H9 (cell line): ENCODE results near the gene CEP89. TPM values are rescaled to one million over a fixed set of nuclear protein-coding genes. Genes with fewer than 3 reads are reported as not detected.

Experiments used
- DNase-seq: peaks from one replicate; pipeline ENCODE4 v3.0.0-alpha.2; 2017
- H2AFZ ChIP-seq: one replicate; pipeline ENCODE4 v1.6.1; 2013; ENCODE audit warnings: mild to moderate bottlenecking, low read length, control low read depth, moderate library complexity
- H2AK5ac ChIP-seq: 2 replicates; pipeline ENCODE4 v1.6.1; 2013; ENCODE audit warnings: low read length, control low read depth, mixed read lengths; ENCODE audit not compliant: insufficient read length
- H2BK120ac ChIP-seq: one replicate; pipeline ENCODE4 v1.6.1; 2013; ENCODE audit warnings: low read depth, mild to moderate bottlenecking, low read length, control low read depth, inconsistent platforms; ENCODE audit not compliant: poor library complexity, severe bottlenecking
- H2BK12ac ChIP-seq: 2 replicates; pipeline ENCODE4 v1.6.1; 2013; ENCODE audit warnings: low read length, control low read depth, mixed read lengths, low read depth; ENCODE audit not compliant: insufficient read length
- H2BK15ac ChIP-seq: 2 replicates; pipeline ENCODE4 v1.6.1; 2013; ENCODE audit warnings: low read depth, low read length, control low read depth
- H2BK20ac ChIP-seq: one replicate; pipeline ENCODE4 v1.6.1; 2013; ENCODE audit warnings: low read depth, mild to moderate bottlenecking, low read length, control low read depth, inconsistent platforms; ENCODE audit not compliant: poor library complexity, severe bottlenecking
- H2BK5ac ChIP-seq: 2 replicates; pipeline ENCODE4 v1.6.1; 2013; ENCODE audit warnings: low read length, control low read depth, mixed read lengths; ENCODE audit not compliant: insufficient read length
- H3K14ac ChIP-seq: 2 replicates; pipeline ENCODE4 v1.6.1; 2013; ENCODE audit warnings: low read length, control low read depth; ENCODE audit not compliant: insufficient read depth
- H3K18ac ChIP-seq: 2 replicates; pipeline ENCODE4 v1.6.1; 2013; ENCODE audit warnings: low read depth, mild to moderate bottlenecking, mixed read lengths, low read length, control low read depth; ENCODE audit not compliant: insufficient read length
- H3K23ac ChIP-seq: 2 replicates; pipeline ENCODE4 v1.6.1; 2013; ENCODE audit warnings: low read length, control low read depth, mixed read lengths, low read depth; ENCODE audit not compliant: insufficient read length
- H3K23me2 ChIP-seq: 2 replicates; pipeline ENCODE4 v1.6.1; 2013; ENCODE audit warnings: low read depth, mild to moderate bottlenecking, mixed read lengths, low read length, control low read depth; ENCODE audit not compliant: insufficient read length, poor library complexity, severe bottlenecking
- H3K27ac ChIP-seq: 2 replicates; pipeline ENCODE4 v1.5.1; 2013; ENCODE audit warnings: low read length, control low read depth, mixed read lengths, low read depth; ENCODE audit not compliant: insufficient read length
- H3K27me3 ChIP-seq: 2 replicates; pipeline ENCODE4 v1.6.1; 2013; ENCODE audit warnings: low read length, control low read depth, inconsistent platforms; ENCODE audit not compliant: insufficient read depth
- H3K4ac ChIP-seq: 2 replicates; pipeline ENCODE4 v1.6.1; 2013; ENCODE audit warnings: low read depth, mild to moderate bottlenecking, control low read depth, inconsistent platforms, low read length, moderate library complexity
- H3K4me1 ChIP-seq: 2 replicates; pipeline ENCODE4 v1.6.1; 2013; ENCODE audit warnings: low read length, control low read depth, inconsistent platforms; ENCODE audit not compliant: insufficient read depth
- H3K4me2 ChIP-seq: 2 replicates; pipeline ENCODE4 v1.6.1; 2013; ENCODE audit warnings: low read length, control low read depth, mixed read lengths; ENCODE audit not compliant: insufficient read length, insufficient read depth
- H3K56ac ChIP-seq: 2 replicates; pipeline ENCODE4 v1.6.1; 2013; ENCODE audit warnings: low read depth, mild to moderate bottlenecking, mixed read lengths, low read length, control low read depth; ENCODE audit not compliant: insufficient read length
- H3K79me1 ChIP-seq: 2 replicates; pipeline ENCODE4 v1.6.1; 2013; ENCODE audit warnings: low read depth, mild to moderate bottlenecking, moderate library complexity, low read length, control low read depth, inconsistent platforms; ENCODE audit not compliant: insufficient read depth, poor library complexity, severe bottlenecking
- H3K79me2 ChIP-seq: 2 replicates; pipeline ENCODE4 v1.6.1; 2013; ENCODE audit warnings: low read length, control low read depth, inconsistent platforms; ENCODE audit not compliant: insufficient read depth
- H3K9ac ChIP-seq: 2 replicates; pipeline ENCODE4 v1.6.1; 2013; ENCODE audit warnings: low read length, control low read depth, mixed read lengths; ENCODE audit not compliant: insufficient read length; ENCODE audit errors: extremely low read depth
- H3K9me3 ChIP-seq: one replicate; pipeline ENCODE4 v1.6.1; 2013; ENCODE audit warnings: low read depth, low read length, inconsistent platforms; ENCODE audit not compliant: control insufficient read depth
- H3T11ph ChIP-seq: one replicate; pipeline ENCODE4 v1.6.1; 2013; ENCODE audit warnings: mild to moderate bottlenecking, low read length, control low read depth, inconsistent platforms
- H4K20me1 ChIP-seq: one replicate; pipeline ENCODE4 v1.6.1; 2013; ENCODE audit not compliant: control insufficient read depth, insufficient read length, insufficient read depth
- H4K5ac ChIP-seq: 2 replicates; pipeline ENCODE4 v1.6.1; 2013; ENCODE audit warnings: low read depth, mild to moderate bottlenecking, mixed read lengths, low read length, control low read depth; ENCODE audit not compliant: insufficient read length
- H4K8ac ChIP-seq: replicated peaks from 2 replicates; pipeline ENCODE4 v1.6.1; 2013; ENCODE audit warnings: low read length, control low read depth, mixed read lengths, low read depth; ENCODE audit not compliant: insufficient read length
- H4K91ac ChIP-seq: 2 replicates; pipeline ENCODE4 v1.6.1; 2013; ENCODE audit warnings: low read depth, mild to moderate bottlenecking, moderate library complexity, mixed read lengths, low read length, control low read depth; ENCODE audit not compliant: insufficient read length
- H3K27ac Mint-ChIP-seq, 3 experiments: 2 replicates in 2 of 3; 3 replicates in 1 of 3; pipeline ENCODE4 v1.8.0; 2020 to 2021; ENCODE audit warnings: mixed read lengths in 3 of 3, mild to moderate bottlenecking in 1 of 3, moderate library complexity in 1 of 3
- H3K27me3 Mint-ChIP-seq: 2 replicates; pipeline ENCODE4 v1.8.0; 2021; ENCODE audit warnings: low read depth, mild to moderate bottlenecking, moderate library complexity, mixed read lengths
- H3K36me3 Mint-ChIP-seq, 3 experiments: 2 replicates in 2 of 3; 3 replicates in 1 of 3; pipeline ENCODE4 v1.8.0; 2020 to 2021; ENCODE audit warnings: low read depth in 3 of 3, mixed read lengths in 3 of 3; ENCODE audit not compliant: insufficient read depth in 1 of 3
- H3K4me1 Mint-ChIP-seq, 2 experiments: 2 replicates each; pipeline ENCODE4 v1.8.0; 2020; ENCODE audit warnings: mixed read lengths in 2 of 2
- H3K4me3 Mint-ChIP-seq, 2 experiments: 2 replicates in 1 of 2; 3 replicates in 1 of 2; pipeline ENCODE4 v1.8.0; 2020 to 2021; ENCODE audit warnings: mild to moderate bottlenecking in 2 of 2, mixed read lengths in 2 of 2, moderate library complexity in 1 of 2
- H3K9me3 Mint-ChIP-seq, 2 experiments: 2 replicates in 1 of 2; 3 replicates in 1 of 2; pipeline ENCODE4 v1.8.0; 2020; ENCODE audit warnings: mild to moderate bottlenecking in 2 of 2, mixed read lengths in 2 of 2, moderate library complexity in 1 of 2
- CTCF ChIP-seq: fragments of 200-600 bp; sonication (generic); conservative IDR thresholded peaks from 3 replicates; pipeline ENCODE4 v1.8.0; 2021; ENCODE audit warnings: antibody characterized with exemption, mild to moderate bottlenecking
- WGBS: extraction: QIAGEN DNeasy Blood & Tissue Kit; methylation state at CpG from one replicate; pipeline ENCODE4 v1.1.7; 2013; ENCODE audit warnings: missing lambda C conversion rate, low lambda C conversion rate, mixed read lengths; ENCODE audit not compliant: insufficient read length; ENCODE audit errors: extremely low coverage; 5-methylcytosine and 5-hydroxymethylcytosine counted together
- total RNA-seq: library from RNA; stranded (reverse); gene quantifications from 2 replicates; pipeline ENCODE4 v1.2.1, GENCODE V29; 2021

CEP89 gene
- total RNA-seq, 1 experiment from 2014 or later: 22.1 TPM

- no peak overlapping the region for H2AK5ac ChIP-seq
- Mint-ChIP-seq H3K4me1 (peaks cover 17 to 20% of the 10 kb centered on the region in 2 experiments), H3K36me3 (peaks cover 1 to 27% (median 20%) of the 10 kb centered on the region in 3 experiments; a peak in 5 of 7 replicates), H3K27me3 (no peaks in the 10 kb centered on the region), H3K4me3 (no peak overlapping the region), H3K9me3 (no peaks in the 10 kb centered on the region), H3K27ac (peak overlapping the region in 1 of 3 experiments; percentile 31; a peak in 1 of 7 replicates)
- no peak overlapping the region for H3K18ac ChIP-seq
- H2BK120ac ChIP-seq: no peak overlapping the region
- H2BK12ac ChIP-seq: no peak overlapping the region
- no peak overlapping the region for H3T11ph ChIP-seq
- H4K20me1 ChIP-seq: no peaks in the 10 kb centered on the region
- H3K56ac ChIP-seq: no peak overlapping the region
- no peak overlapping the region for H3K27ac ChIP-seq
- peaks cover 6% of the 10 kb centered on the region; the same call in 1 of the 2 replicates for H3K4me1 ChIP-seq
- no peak overlapping the region for H2BK5ac ChIP-seq
- no peaks in the 10 kb centered on the region for H3K79me2 ChIP-seq
- no peak overlapping the region for H4K5ac ChIP-seq
- no peak overlapping the region for H3K4me2 ChIP-seq
- no peak overlapping the region for H2BK20ac ChIP-seq
- no peak overlapping the region for H3K14ac ChIP-seq
- TF ChIP-seq CTCF: no peak
- no peak overlapping the region for H3K23ac ChIP-seq
- no peak for DNase-seq
- no peak overlapping the region for H4K91ac ChIP-seq
- H3K79me1 ChIP-seq: no peaks in the 10 kb centered on the region
- no peak overlapping the region for H2BK15ac ChIP-seq
- no peaks in the 10 kb centered on the region for H3K27me3 ChIP-seq
- no peak overlapping the region for H3K9ac ChIP-seq
- H4K8ac ChIP-seq: no peak overlapping the region
- H3K4ac ChIP-seq: no peak overlapping the region
- H3K9me3 ChIP-seq: no peaks in the 10 kb centered on the region
- no peaks in the 10 kb centered on the region for H3K23me2 ChIP-seq
- no CpG with 5 or more reads among the region's 3 CpGs for WGBS
- H2AFZ ChIP-seq: no peak overlapping the region
These were observed 50.1 kb downstream of the CEP89 start for GRCh38 chr19:32921624-32922023.
